Measurements from ENCODE around the gene PRPF4.

The PRPF4 gene

DNA sequence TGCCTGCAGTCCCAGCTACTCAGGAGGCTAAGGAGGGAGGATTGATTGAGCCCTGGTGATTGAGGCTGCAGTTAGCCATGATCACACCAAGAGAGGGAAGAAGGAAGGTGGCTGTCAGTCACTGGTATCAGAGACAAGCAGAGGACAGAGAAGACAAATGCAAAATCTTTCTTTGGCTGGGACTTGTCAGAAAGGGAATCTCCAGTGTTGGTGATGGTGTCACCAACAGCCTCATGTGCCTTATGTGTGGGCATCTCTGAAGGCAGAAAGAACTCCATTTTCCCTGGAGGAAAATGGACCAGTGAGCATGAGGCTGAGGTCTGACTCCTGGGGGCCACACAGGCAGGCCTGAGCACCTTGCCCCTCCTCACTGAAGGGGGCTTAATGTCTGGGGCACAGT is 39.8 kb downstream of the PRPF4 start:
- DNase-seq: no peak

DNA sequence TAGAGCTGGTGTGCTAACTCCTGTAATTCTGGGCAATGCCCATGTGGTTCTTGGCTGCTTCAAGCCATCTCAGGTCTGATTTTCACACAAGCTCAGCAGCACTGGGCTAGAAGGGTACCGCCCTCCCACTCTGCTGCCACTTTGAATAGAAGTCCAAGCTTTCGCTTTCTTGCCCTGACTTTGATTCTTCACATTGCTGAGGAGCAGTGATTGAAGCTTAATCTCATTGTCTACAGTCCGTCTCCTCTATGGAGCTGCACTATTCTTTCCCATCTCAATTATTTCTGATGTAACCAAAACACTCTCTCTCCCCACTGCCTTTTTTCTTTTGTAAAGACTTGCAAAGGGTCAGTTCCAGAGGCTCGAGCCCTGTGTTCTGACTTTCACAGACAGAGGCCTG is 40.6 kb downstream of the PRPF4 start:
- no peak for DNase-seq

DNA sequence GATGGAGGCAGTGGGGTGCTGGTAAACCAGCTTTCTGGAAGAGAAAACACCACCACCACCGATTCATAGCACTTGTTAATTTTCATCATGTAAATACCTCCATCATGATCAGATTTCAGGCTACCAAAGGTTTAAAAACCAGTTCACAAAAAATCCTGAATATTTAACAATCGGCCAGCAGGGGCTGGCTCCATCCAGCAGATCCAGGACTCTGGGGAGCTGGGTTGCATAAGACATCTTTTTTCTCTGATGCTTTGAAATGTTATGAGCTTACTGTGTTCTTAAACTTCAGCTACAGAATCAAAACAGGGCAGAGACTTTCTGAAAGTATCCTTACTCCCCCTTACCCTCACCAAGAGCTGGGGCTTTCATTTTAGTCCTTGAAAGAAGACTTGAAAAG is 42.3 kb downstream of the PRPF4 start:
- no peak for DNase-seq

DNA sequence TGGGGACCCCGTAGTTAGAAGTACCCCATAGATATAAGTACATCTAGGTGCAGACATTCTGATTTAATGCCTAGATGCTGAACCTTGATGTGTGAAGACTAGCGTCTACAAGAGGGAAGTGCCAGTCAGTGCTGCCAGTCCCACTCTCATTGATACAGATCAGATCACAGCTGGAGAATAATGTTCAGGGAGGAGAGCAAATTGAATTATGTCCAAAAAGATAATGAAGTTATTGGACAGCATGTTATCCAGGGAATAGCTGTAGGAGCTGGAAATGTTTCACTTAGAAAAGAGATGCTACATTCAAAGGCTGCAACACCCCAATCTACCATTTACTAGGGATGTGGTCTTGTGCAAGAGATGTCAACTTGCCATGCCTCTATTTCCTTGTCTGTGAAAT is 43.6 kb downstream of the PRPF4 start:
- DNase-seq: no peak

DNA sequence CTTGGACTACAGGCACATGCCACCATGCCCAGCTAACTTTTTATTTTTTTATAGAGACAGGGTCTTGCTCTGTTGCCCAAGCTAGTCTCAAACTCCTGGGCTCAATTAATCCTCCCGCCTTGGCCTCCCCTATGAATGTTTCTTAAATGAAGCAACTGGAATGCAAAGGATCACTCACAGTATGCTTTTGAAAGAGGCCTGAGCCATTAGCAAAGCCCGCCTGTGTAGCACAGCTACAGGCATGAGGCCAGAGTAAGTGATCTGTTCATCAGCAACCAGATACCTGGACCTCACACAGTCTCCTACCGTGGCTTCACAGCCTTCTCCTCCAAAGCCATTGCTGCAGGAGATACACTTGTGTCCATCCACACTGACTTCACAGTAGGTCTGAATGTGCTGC is 44.6 kb downstream of the PRPF4 start:
- DNase-seq: no peak

DNA sequence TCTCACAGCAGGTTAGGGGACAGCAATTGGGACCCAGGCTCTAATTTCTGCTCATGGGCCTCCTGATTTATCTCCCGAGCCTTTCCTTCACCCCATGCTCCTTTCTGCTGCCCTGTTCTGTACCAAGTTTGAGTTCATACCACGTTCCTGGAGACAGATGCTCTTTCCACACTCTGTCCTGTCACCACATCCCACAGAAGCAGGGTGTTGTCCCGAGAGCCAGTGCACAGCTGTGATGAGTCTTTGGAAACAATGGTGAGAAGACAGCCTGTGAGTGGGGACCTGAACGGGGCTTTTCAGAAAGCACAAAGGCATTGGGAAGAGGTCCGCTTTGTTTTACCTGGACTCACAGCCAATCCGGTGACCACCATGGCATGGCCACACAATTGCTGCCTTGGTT is 47.2 kb downstream of the PRPF4 start:
- no peak for DNase-seq

DNA sequence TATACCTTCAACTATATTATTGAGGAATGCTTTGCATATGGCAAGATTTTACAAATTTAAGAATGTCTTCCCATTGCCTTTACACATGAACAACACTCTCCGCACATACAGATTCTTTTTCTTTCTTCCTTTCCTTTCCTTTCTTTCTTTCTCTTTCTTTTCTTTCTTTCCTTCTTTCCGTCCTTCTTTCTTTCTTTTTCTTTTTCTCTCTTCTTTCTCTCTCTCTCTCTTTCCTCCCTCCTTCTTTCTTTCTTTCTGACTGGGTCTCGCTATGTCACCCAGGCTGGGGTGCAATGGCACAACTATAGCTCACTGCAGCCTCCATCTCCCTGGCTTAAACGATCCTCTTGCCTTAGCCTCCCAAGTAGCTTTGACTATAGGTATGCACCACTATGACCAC is 50.8 kb downstream of the PRPF4 start:
- DNase-seq: no peak

DNA sequence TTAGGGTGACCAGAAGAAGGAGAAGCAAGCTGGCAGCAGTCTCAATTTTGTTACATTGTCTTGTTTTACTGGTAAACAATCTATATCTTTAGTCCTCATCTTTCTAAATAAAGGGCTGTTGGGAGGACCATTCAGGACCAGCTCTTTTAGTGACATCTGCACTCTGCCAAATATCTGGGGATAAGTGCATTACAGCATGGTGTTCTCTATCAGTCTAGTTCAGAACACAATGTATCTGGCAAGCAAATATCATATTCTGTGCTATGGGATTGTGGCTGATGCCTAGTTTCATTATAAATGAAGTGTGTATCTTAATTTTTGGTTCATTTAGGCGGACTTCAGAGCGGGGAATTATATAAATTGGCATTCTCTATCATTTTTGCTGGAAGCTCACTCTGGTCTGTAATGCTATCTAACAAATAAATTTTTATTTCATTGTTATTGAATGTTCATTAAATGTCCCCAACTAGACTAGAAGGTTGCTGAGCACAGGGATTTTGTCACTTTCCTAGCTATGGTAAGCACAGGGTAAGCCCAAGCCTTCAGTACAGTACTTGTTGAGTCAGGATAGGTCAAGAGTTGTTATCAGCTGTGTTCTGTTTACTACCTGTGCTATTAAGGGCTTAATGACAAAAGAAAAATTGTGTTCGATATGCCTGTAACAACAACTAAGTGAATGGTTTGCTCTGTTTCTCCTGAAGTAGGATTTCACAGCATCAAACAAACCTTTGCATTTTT is 52.8 kb downstream of the PRPF4 start:
- no peak for DNase-seq

DNA sequence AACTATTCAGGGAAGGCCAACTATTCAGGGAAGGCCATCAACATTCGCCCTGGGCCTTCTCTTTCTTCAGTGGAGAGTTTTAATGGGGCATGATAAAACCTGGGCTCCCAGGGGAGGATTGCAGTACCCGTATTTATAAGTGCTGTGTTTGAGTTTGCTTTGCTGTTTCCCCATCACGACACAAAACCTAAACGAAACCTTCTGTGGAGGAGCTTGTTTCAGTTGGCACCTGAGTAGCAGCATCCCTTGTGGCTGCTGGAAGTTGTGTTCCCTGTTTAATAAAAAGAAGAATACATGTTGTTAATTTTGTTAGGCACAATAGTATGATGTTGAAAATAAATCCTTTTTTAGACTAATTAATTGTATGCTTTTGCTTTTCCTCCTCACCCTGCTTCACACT is 56.3 kb downstream of the PRPF4 start:
- no peak for DNase-seq

DNA sequence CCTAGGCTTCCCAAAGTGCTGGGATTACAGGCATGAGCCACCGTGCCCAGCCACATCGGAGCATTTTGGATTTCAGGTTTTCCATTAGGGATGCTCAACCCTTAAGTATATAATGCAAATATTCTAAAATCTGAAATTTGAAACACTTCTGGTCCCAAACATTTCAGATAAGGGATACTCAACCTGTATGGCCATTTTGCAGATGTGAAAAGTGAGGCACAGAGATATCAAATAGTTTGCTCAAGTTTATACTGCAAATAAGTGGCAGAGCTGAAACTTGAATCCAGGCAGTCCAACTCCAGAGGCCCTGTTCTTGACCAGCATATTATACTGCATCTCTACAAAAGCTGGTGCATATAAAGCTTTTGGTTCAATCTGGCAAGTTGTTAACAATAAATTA is 62.3 kb downstream of the PRPF4 start:
- DNase-seq: no peak

DNA sequence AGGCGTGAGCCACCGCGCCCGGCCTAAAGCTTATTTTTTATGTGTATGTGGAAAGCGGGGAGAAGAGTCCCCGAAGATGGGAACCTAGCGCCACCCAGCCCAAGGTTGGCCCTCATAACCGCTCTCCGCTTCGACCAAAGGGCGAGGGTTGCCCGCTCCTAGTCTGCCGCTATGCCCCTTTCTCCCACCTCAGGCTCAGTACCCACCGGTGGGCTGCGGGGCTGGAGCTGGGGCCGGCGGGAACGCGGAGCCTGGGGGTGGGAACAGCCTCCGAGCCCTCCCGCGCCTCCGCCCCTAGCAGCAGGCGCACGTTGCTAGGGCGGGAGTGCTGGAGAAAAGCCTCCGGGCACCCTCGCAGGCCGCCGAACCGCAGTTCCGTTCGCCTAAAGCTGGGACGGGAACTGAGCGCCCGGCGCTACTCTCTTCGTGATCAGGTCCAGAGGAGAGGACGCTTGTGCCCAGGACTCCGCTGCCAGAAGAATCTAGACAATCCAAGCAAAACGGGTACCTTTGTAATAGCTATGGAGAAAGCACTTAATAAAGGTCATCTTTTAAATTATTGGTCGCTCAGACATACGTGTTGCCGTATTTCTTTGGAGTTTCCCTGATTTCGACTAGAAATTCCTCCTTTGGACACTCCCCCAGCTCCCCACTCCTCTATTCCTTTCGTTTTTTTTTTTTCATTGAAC is 64.7 kb downstream of the PRPF4 start, which contains the start of gene WDR31:
WDR31 (minus strand) TSS at position 265 of the 689 bp plus-strand sequence. CDS start 8,253 bp downstream, outside the sequence.
- DNase-seq: peak; percentile 70

DNA sequence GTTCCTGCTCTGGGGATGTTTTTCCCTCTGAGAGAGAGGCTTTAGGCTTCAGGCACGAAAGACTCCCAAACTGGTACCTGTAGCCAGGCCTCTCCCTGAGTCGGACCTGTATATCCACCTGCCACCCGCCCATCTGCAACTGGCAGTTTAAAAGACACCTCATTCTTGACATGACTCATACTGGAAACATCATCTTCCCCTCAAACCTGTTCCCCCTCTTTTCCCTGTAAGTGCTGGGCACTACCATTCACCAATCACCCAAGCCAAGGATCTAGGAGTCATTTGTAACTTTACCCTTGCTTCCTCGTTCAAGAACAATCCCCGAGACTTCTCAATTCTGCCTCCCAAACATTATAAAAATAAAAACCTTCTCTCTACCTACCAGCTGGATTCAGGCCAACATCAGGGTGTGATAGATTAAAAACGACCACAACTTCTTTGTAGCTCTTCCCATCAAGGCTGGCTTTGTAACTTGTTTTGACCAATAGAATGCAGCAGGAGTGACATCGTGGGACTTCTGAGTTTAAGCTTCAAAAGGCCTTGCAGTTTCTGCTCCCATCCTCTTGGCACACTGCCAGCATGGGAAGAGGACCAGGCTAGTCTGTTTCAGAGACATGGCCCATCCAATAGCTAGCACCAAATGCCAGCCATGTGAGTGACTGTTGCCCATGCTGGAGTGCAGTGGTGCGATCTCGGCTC is 66.4 kb downstream of the PRPF4 start:
- no peak for DNase-seq
